ENCODE results near the gene ATF4.

ATF4 gene

GRCh38 chr22:39568278-39568981 is 48.1 kb downstream of the ATF4 start:
- H3K36me3 ChIP-seq (ENCODE audit: control insufficient read depth in 2 of 2, insufficient read depth in 2 of 2, low read length in 2 of 2): no peaks in the 10 kb centered on the region
- H3K9ac ChIP-seq (ENCODE audit: low read depth in 1 of 2, low read length in 2 of 2): no peak overlapping the region
- no peaks in the 10 kb centered on the region for H3K9me3 ChIP-seq (ENCODE audit: control insufficient read depth in 2 of 2, low read length in 2 of 2)
- no peak overlapping the region for H3K27ac ChIP-seq (ENCODE audit: low read depth in 2 of 2, low read length in 2 of 2)
- no peak overlapping the region for H3K4me3 ChIP-seq (ENCODE audit: low read length in 2 of 2)
- no peaks in the 10 kb centered on the region for H3K4me1 ChIP-seq (ENCODE audit: control insufficient read depth in 2 of 2, insufficient read depth in 2 of 2, low read length in 2 of 2)
- no peaks in the 10 kb centered on the region for H3K27me3 ChIP-seq (ENCODE audit: control insufficient read depth in 2 of 2, insufficient read depth in 2 of 2, low read length in 2 of 2)

DNA sequence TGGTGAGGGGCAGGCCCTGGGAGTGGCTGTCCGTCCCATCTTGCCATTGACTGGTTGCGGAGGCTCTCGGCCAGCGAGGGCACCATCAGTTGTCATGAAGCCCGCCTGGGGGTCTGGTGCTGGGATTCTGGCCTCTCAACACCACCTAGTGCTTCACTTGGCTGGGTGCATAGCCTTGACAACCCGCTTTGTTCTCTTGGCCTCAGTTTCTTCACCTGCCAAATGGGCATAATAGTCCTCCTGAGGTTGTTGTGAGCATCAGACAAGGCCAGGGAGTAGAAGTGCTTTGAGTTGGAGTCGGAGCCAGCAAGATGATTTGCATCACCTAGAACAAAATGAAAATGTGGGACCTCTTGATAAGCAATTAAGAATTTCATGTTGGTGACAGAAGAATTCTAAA is 48.7 kb downstream of the ATF4 start:
- Histone ChIP-seq H3K9ac (ENCODE audit: low read depth in 1 of 2, low read length in 2 of 2) (no peak overlapping the region), H3K36me3 (ENCODE audit: control insufficient read depth in 2 of 2, insufficient read depth in 2 of 2, low read length in 2 of 2) (no peaks in the 10 kb centered on the region), H3K4me1 (ENCODE audit: control insufficient read depth in 2 of 2, insufficient read depth in 2 of 2, low read length in 2 of 2) (no peaks in the 10 kb centered on the region), H3K27me3 (ENCODE audit: control insufficient read depth in 2 of 2, insufficient read depth in 2 of 2, low read length in 2 of 2) (no peaks in the 10 kb centered on the region), H3K9me3 (ENCODE audit: control insufficient read depth in 2 of 2, low read length in 2 of 2) (no peaks in the 10 kb centered on the region), H3K27ac (ENCODE audit: low read depth in 2 of 2, low read length in 2 of 2) (no peak overlapping the region), H3K4me3 (ENCODE audit: low read length in 2 of 2) (no peak overlapping the region)

- no peak overlapping the region for H3K4me3 ChIP-seq (ENCODE audit: low read length in 2 of 2)
- H3K4me1 ChIP-seq (ENCODE audit: control insufficient read depth in 2 of 2, insufficient read depth in 2 of 2, low read length in 2 of 2): no peaks in the 10 kb centered on the region
- H3K27me3 ChIP-seq (ENCODE audit: control insufficient read depth in 2 of 2, insufficient read depth in 2 of 2, low read length in 2 of 2): no peaks in the 10 kb centered on the region
- no peaks in the 10 kb centered on the region for H3K9me3 ChIP-seq (ENCODE audit: control insufficient read depth in 2 of 2, low read length in 2 of 2)
- no peak overlapping the region for H3K27ac ChIP-seq (ENCODE audit: low read depth in 2 of 2, low read length in 2 of 2)
- H3K36me3 ChIP-seq (ENCODE audit: control insufficient read depth in 2 of 2, insufficient read depth in 2 of 2, low read length in 2 of 2): no peaks in the 10 kb centered on the region
- H3K9ac ChIP-seq (ENCODE audit: low read depth in 1 of 2, low read length in 2 of 2): no peak overlapping the region
These were observed 49.9 kb downstream of the ATF4 start for GRCh38 chr22:39570226-39570625.

DNA sequence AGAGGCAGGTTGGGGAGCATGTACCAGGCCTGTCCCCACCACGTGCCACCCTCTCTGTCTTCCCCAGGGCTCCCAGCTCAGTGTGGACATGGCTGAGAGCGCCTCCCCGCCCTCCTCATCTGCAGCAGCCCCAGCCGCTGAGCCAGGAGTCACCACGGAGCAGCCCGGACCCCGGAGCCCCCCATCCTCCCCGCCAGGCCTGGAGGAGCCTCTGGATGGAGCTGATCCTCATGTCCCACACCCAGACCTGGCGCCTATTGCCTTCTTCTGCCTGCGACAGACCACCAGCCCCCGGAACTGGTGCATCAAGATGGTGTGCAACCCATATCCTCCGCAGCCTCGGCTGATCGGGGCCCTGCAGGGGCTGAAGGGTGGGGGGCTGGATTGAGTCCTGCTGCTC is 50.3 kb downstream of the ATF4 start, which contains the start of gene CACNA1I:
Gene CACNA1I (plus strand): TSS at position 89 of the 400 bp plus-strand sequence. CDS start 0 bp downstream, at position 89.
- no peaks in the 10 kb centered on the region for H3K27me3 ChIP-seq (ENCODE audit: control insufficient read depth in 2 of 2, insufficient read depth in 2 of 2, low read length in 2 of 2)
- H3K4me1 ChIP-seq (ENCODE audit: control insufficient read depth in 2 of 2, insufficient read depth in 2 of 2, low read length in 2 of 2): no peaks in the 10 kb centered on the region
- no peaks in the 10 kb centered on the region for H3K36me3 ChIP-seq (ENCODE audit: control insufficient read depth in 2 of 2, insufficient read depth in 2 of 2, low read length in 2 of 2)
- no peaks in the 10 kb centered on the region for H3K9me3 ChIP-seq (ENCODE audit: control insufficient read depth in 2 of 2, low read length in 2 of 2)
- no peak within 1 kb of the TSS for H3K27ac ChIP-seq (ENCODE audit: low read depth in 2 of 2, low read length in 2 of 2)
- no peak within 1 kb of the TSS for H3K4me3 ChIP-seq (ENCODE audit: low read length in 2 of 2)
- no peak within 1 kb of the TSS for H3K9ac ChIP-seq (ENCODE audit: low read depth in 1 of 2, low read length in 2 of 2)

DNA sequence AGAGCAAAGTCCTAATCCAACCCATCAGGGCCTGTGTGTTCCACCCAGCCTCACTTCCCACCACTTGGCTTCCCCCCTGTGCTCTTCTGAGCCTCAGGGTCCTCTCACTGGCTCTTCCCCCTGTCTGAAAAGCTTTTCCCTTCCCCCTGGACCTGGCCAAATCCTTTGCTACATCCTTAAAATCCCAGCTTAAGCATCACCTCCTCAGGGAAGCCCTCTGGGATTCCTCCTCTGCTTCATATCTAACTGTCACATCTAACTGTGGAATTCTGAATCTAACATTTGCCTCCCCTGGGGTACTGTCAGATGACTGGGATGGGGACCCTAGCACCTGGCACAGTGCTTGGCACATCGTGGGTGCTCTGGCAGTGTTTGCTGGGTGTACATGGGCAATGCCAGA is 51.2 kb downstream of the ATF4 start:
- Histone ChIP-seq H3K27ac (ENCODE audit: low read depth in 2 of 2, low read length in 2 of 2) (no peak overlapping the region), H3K27me3 (ENCODE audit: control insufficient read depth in 2 of 2, insufficient read depth in 2 of 2, low read length in 2 of 2) (no peaks in the 10 kb centered on the region), H3K9ac (ENCODE audit: low read depth in 1 of 2, low read length in 2 of 2) (no peak overlapping the region), H3K4me1 (ENCODE audit: control insufficient read depth in 2 of 2, insufficient read depth in 2 of 2, low read length in 2 of 2) (no peaks in the 10 kb centered on the region), H3K4me3 (ENCODE audit: low read length in 2 of 2) (no peak overlapping the region), H3K36me3 (ENCODE audit: control insufficient read depth in 2 of 2, insufficient read depth in 2 of 2, low read length in 2 of 2) (no peaks in the 10 kb centered on the region), H3K9me3 (ENCODE audit: control insufficient read depth in 2 of 2, low read length in 2 of 2) (no peaks in the 10 kb centered on the region)

All from mucosa of rectum (tissue), 2 donors.